ENCODE data around the gene NPC2.
"Not testable (repeated sequence)": the region's sequence is repeated elsewhere in the genome, so short reads cannot be mapped to it uniquely, and the experiment has no call there.

Gene NPC2

GRCh38 chr14:74464785-74465184, 28.3 kb downstream of the NPC2 start:
- no peak for DNase-seq

- no peak for DNase-seq
Observed at GRCh38 chr14:74463697-74464096, 29.4 kb downstream of the NPC2 start.

DNA sequence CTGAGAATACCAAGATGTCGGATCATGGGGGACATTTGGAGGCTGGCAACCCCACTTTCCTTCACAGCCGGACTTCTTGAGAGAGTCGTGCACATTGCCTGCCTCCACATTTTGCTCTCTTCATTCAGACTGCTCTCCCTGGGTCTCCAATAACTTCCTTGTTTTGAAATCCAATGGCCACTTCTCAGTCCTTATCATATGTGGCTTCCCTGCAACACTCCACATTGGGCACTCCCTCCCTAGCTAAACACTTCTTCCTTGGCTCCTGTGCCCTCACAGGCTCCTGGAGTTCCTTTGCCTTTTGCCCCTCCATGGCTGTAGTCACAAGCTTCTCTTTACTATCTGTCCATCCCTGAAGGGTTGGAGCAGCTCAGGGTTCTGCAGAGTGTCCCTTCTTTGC, 30.1 kb downstream of the NPC2 start:
- no peak for DNase-seq

DNA sequence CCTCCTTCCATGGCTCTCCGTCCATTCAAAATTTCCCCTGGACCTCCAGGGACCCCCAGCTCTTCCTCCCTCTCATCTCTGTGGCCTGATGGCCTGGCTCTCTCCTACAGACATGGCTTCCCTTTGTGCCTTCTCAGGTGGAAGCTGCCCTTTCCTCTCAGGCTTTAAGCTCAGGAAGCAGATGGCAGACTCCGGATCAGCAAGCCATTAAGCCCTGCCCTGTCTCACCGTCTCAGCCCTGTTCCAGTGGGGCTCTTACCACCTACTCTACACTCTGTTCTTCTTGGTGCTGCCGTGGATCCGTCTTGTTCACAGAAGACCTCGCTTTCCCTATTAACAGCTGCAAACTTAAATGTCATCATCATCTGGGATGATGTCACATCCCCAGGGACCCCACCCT, 33.1 kb downstream of the NPC2 start:
- DNase-seq: no peak

DNA sequence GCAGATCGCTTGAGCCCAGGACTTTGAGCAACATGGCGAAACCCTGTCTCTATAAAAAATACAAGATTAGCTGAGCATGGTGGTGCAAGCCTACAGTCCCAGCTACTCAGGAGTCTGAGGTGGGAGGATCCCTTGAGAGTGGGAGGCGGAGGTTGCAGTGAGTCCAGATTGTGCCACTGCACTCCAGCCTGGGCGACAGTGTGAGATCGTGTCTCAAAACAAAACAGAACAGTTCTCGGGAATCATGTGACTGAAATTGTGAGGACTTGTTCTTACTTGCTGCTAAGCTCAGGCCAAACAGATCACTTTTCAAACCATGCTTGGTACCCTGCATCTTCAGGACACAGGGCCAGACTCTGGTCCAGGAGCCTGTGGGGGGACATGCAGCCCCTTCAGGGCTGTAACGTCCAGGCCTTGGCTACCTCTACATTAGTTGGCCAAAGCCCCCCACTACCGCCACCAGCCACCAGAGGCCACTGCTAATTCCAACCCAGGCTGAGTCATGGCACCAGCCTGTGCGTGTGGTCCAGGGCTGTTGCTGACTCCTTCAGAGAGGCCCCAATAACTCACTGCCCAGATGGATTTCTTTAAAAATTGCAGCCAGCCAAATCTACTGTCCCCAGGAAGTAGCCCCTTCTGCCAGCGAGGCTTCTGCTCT, 33.7 kb downstream of the NPC2 start:
- DNase-seq: peak; percentile 17

DNA sequence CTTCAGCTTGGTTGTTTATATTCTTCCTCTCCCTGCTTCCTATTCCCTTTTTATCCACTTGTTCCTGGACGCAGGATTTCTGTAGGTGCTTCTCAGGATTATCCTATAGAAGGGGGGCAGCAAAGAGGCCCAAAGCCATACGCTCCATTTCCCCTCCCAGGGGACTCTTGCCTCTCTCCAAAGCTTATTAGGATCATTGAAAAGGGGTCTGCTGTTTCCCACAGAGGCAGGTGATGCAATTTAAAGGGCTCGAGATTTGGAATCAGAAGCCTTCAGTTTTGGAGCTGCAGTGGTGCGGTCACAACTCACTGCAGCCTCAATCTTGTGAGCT, 35.6 kb downstream of the NPC2 start:
- DNase-seq: no peak

GRCh38 chr14:74456684-74457564, 36.2 kb downstream of the NPC2 start:
- DNase-seq: no peak

DNA sequence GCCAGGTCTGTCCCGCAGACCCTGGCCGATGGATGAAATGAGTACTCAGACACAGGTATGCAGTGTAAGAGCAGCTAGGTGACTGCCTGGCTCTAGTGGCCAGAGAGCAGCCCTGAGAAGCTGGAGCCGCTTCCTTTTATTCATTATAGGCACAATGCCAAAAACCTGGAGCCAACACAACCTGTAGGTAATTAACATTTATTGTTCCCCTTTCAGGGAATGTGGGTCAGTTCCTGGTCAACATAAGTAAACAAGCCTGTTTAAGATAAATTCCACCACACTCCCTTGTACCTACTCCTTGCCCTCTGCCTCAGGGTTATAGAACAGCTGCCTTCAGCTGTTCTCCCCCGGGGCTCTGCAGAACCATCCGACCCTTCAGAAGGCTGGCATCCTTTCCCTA, 38.7 kb downstream of the NPC2 start:
- not testable (repeated sequence) for DNase-seq

GRCh38 chr14:74444866-74445265, 48.2 kb downstream of the NPC2 start:
- DNase-seq: no peak

DNA sequence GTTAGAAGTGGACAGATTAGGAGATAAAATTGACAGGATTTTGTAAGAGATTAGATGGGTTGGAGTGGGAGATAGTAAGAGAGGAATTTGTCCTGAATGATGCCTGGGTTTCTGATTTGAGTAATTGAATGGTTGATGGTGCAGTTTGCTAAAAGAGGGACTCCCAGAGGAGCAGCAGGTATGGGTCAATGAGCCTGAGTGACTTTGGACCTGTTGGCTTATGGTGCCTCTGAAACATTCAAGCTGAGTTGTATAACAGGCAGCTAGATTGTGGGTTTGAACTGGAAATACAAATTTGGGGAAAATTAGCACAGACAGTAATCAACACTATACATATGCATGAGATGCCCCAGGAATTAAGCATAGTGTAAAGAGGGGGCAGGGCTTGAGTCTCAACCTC, 50.3 kb downstream of the NPC2 start:
- DNase-seq: no peak

DNA sequence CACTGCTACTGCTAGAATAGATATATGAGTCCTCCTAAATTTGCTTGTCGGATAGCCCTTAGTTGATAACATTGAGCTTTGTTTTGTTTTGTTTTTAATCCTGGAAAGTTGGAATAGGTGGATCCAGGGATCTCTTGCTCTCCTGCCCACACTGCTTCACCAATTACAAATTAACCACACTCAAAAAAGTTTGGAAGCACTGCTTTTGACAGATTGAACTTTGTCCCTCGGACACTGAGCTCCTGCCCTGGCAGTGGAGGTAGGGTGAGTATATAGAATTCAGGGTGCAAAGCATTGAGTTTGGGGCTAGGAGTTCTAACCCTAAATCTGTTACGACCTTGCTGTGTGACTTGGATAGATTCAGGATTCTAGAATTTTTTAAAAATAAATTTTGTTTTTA, 52.0 kb downstream of the NPC2 start:
- no peak for DNase-seq

- no peak for DNase-seq
Observed at GRCh38 chr14:74438351-74438915, 54.7 kb downstream of the NPC2 start.

DNA sequence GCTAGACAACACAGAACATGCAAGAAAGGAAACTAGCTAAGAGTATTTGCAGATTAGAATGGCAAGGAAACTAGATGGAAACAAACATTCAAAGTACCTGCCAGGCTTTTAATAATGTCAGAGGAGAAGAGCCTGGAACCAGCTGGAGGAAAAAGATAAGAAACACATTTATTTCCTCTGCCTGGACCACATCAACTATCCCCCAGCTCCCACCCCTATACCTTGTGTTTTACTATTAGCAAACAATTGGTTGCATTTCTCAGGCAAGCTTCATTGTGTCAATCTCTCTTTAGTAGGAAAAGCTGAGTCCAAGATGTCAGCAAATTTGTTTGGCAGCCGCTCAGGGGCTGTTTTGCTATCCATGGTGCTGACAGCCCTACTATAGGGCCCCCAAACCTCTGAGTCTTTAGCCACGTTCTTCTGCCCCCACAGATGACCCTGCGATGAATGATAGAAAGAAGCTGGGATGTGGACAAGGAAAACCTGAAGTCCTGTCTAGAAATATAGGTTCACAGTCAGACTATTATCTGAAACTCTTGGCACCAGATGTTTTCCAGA, 55.5 kb downstream of the NPC2 start:
- DNase-seq: no peak

DNA sequence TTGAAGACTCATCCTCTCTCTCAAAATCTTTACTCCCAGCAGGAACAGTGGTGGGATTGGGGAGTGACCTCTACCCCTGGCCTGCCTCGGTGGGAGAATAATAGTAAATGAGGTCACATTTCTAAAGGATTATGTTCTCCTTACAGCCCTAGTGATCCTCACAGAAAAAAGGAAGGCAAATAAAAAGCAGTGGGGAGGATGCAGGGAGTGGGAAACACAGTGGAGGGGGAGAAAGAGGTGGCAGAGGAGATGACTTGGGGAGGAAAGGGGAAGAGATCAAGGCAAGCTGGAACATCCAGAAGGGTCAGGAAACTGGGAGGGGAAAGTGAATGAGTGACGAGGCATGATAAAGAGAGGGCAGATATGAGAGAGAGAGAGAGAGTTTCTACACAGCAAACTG, 58.8 kb downstream of the NPC2 start:
- no peak for DNase-seq

DNA sequence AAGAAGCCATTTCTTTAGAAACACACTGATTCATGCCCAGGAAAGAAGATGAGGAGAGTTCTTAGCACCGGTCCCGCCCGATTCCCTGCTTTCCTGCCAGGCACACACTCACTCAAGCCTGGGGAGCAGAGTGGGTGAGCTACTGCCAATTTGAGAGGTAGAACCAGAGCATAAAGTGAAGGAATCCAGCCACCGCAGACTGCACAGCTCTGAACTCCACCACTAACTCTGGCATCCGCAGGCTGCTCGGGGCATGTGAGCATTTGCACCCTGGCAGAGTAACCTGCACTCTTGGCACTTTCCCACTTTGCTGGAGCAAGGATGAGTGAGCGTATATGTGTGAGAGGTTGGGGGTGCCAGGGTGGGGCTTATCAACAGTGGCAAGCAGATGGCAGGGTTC, 63.1 kb downstream of the NPC2 start:
- DNase-seq: no peak

Measured in activated CD4-positive, alpha-beta T cell treated with anti-CD3 and anti-CD28 coated beads, Interleukin-2, amount 50 U/mL, for 1 hour (primary cell).